A549 (cell line): Measurements from ENCODE around the gene PRSS57. TPM values are rescaled to one million over a fixed set of nuclear protein-coding genes. Genes with fewer than 3 reads are reported as not detected.
"Not testable (repeated sequence)": the region's sequence is repeated elsewhere in the genome, so short reads cannot be mapped to it uniquely, and the experiment has no call there.

Experiments
- ATAC-seq, 2 experiments: fragments of 200-7000 bp in 1 of 2; fragments of >200 bp in 1 of 2; cut with Nextera tagmentation in 1 of 2; cut with Tn5 transposase in 1 of 2; 3 replicates each; pipeline versions ENCODE4 v1.8.0 to v1.9.1; 2018 to 2020; ENCODE audit warnings: mild to moderate bottlenecking in 1 of 2, moderate library complexity in 1 of 2
- CTCF ChIA-PET: fragments of 300-600 bp; sonication (Branson Sonifier 250); formaldehyde crosslinking; extraction: SDS; loops from one replicate; lab custom pipeline; 2021; ENCODE audit warnings: antibody characterized with exemption, inconsistent platforms; lab: Yijun Ruan, JAX
- POLR2A ChIA-PET: fragments of 350-600 bp; formaldehyde crosslinking; extraction: SDS; loops from one replicate; lab custom pipeline; 2021; ENCODE audit warnings: antibody characterized with exemption, inconsistent platforms; lab: Yijun Ruan, JAX
- DNase-seq, 2 experiments: peaks; one replicate each; pipeline versions ENCODE4 v3.0.0 to v3.0.0-alpha.2; 2011 to 2016; ENCODE audit warnings: low read depth in 1 of 2, low spot score in 1 of 2
- FAIRE-seq: peaks from 2 replicates; lab custom pipeline; 2011; peaks lifted over from hg19 to GRCh38; lab: Jason Lieb, UNC
- H3K27ac ChIP-seq, 2 experiments: fragments of >200 bp; sonication (Bioruptor Twin); formaldehyde crosslinking; 3 replicates each; pipeline ENCODE4 v1.5.1; 2016 to 2017
- H3K4me1 ChIP-seq: fragments of >200 bp; sonication (Bioruptor Twin); formaldehyde crosslinking; 3 replicates; pipeline ENCODE4 v1.6.1; 2016
- H3K4me2 ChIP-seq: fragments of >200 bp; sonication (Bioruptor Twin); formaldehyde crosslinking; 3 replicates; pipeline ENCODE4 v1.6.1; 2016
- H3K4me3 ChIP-seq: fragments of >200 bp; sonication (Bioruptor Twin); formaldehyde crosslinking; 3 replicates; pipeline ENCODE4 v1.5.1; 2016
- H3K9me3 ChIP-seq: fragments of >200 bp; sonication (Bioruptor Twin); formaldehyde crosslinking; 3 replicates; pipeline ENCODE4 v1.6.1; 2016
- CBX2 ChIP-seq: fragments of 200-600 bp; sonication (generic); IDR thresholded peaks from 2 replicates; pipeline ENCODE4 v1.6.1; 2016; ENCODE audit warnings: low read depth, mild to moderate bottlenecking, borderline replicate concordance
- FOXS1 ChIP-seq: fragments of 250-450 bp; sonication (Bioruptor Pico); IDR thresholded peaks from 2 replicates; pipeline ENCODE4 v1.5.0; 2020; ENCODE audit warnings: mild to moderate bottlenecking, moderate library complexity
- PHF8 ChIP-seq: fragments of 200-600 bp; sonication (generic); IDR thresholded peaks from 2 replicates; pipeline ENCODE4 v1.6.1; 2016; ENCODE audit warnings: low read depth, mild to moderate bottlenecking, antibody characterized with exemption, moderate library complexity, borderline replicate concordance
- POLR2AphosphoS2 ChIP-seq: conservative IDR thresholded peaks from 2 replicates; pipeline ENCODE4 v1.6.1; 2012; ENCODE audit warnings: low read length, improper control_type of control experiment, inconsistent platforms
- RNF2 ChIP-seq: fragments of 200-600 bp; sonication (generic); IDR thresholded peaks from 2 replicates; pipeline ENCODE4 v1.6.1; 2016; ENCODE audit warnings: low read depth, mild to moderate bottlenecking, antibody characterized with exemption, moderate library complexity, borderline replicate concordance
- ZFP36 ChIP-seq: fragments of 450-650 bp; IDR thresholded peaks from 2 replicates; pipeline ENCODE4 v1.6.1; 2014; ENCODE audit warnings: borderline replicate concordance; ENCODE audit not compliant: partially characterized antibody
- WGBS: methylation state at CpG from one replicate; pipeline ENCODE4 v1.1.6; 2017; ENCODE audit errors: missing lambda C conversion rate; 5-methylcytosine and 5-hydroxymethylcytosine counted together
- polyA plus RNA-seq, 4 experiments: library from polyadenylated mRNA; depleted of rRNA in 3 of 4; stranded (reverse); fragments of >200 nt; fragmentation: RNase III in 1 of 4; extraction: RNeasy Plus Mini Kit Qiagen cat#74134 plus additional on column Dnase treatment in 1 of 4; gene quantifications; 2 replicates in 3 of 4; 3 replicates in 1 of 4; pipeline ENCODE4 v1.2.3, GENCODE V29; 2011 to 2017

PRSS57 gene
- polyA plus RNA-seq, 2 of the 4 experiments (the other 2 are of a cell fraction) = 0.10 TPM; not detected in 1

DNA sequence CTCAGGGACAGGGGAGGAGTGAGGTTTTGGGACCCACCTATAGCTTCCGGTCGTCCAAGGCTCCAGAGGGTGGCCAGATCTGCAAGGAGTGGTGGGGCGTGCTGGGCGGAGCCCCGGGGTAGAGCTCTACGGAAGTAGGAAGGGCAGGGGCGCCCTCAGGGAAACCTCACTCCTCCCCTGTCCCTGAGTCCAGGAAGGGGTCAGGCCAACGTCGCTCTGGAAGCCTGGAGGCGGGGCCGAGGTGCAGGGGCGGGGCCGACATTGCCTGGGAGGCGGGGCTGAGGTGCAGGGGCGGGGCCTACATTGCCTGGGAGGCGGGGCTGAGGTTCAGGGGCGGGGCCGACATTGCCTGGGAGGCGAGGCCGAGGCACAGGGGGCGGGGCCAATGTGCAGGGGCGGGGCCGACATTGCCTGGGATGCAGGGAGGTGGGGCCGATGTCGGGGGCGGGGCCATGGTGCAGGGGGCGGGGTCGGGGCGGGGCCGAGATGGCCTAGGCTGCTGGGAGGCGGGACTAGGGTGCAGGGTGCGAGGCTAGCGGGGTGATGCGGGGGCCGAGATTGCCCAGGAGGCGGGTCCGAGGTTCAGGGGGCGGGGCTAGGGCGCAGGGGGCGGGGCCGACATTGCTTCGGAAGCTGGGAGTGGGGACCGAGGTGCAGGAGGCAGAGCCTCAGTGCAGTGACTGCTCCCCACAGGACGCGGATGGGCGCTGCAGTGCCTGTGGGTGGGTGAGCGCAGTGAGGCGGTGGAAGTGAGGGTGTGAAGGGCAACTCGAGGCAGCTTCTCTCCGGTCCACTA is 8.6 kb upstream of the PRSS57 start:
- H3K4me2 ChIP-seq = peak overlapping the region; percentile 64

DNA sequence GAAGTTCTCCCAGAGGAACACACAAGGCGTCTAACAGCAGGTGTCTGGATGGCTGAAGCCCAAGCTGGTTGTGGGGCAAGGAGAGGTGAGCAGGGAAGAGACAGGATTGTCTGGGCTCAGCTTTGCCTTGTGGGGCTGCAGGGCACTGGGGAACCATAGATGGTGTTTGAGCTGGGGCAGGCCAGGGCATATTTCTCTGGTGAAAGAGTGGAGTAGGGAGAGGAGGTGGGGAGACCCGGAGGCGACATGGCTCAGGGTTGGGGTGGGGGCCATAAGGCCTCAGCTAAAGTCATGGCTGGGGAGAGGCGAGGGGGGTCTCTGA is 8.0 kb upstream of the PRSS57 start:
- no peak for DNase-seq
- ATAC-seq = peak in 1 of 2 experiments; percentile 33; a peak in 3 of 6 replicates
- H3K4me2 ChIP-seq = peak overlapping the region; percentile 64
- 54% methylated on average over 2 of the region's 4 CpGs for WGBS
- H3K4me3 ChIP-seq = peak overlapping the region; percentile 34; the same call in 1 of the 3 replicates
- 0 out of 3 replicates have a peak, but pooled peaks cover 4% of the 10 kb centered on the region for H3K4me1 ChIP-seq
- peak overlapping the region; percentile 56 to 80; a peak in 3 of 6 replicates for H3K27ac ChIP-seq
- TF ChIP-seq POLR2AphosphoS2 (no peak), ZFP36 (peak; percentile 40)
- H3K9me3 ChIP-seq = no peaks in the 10 kb centered on the region
- ChIA-PET CTCF (interaction anchor here (1.0 to 2.1 kb wide), 2 partner anchors 38 to 67 kb away, joined by 3 to 6 read pairs; no protein-coding TSS in a partner anchor), POLR2A (interaction anchor here (1.2 to 2.2 kb wide), 3 partner anchors 17 to 26 kb away, joined by 5 read pairs; no protein-coding TSS in a partner anchor)
- FAIRE-seq = no peak

More for the DNA sequence above, 8.6 kb upstream of the PRSS57 start:
- DNase-seq (peak; percentile 33 to 85), FAIRE-seq (no peak), ATAC-seq (peak; percentile 83 to 92)
- POLR2A ChIA-PET = interaction anchor here (1.2 to 2.2 kb wide), 3 partner anchors 18 to 26 kb away, joined by 5 read pairs; no protein-coding TSS in a partner anchor
- Histone ChIP-seq H3K27ac (peak overlapping the region; percentile 56 to 80; a peak in 3 of 6 replicates), H3K4me3 (peak overlapping the region; percentile 34; the same call in 1 of the 3 replicates), H3K9me3 (no peaks in the 10 kb centered on the region), H3K4me1 (0 out of 3 replicates have a peak, but pooled peaks cover 6% of the 10 kb centered on the region)
- CTCF ChIA-PET = interaction anchor here (1.0 to 2.1 kb wide), 2 partner anchors 38 to 66 kb away, joined by 3 to 6 read pairs; no protein-coding TSS in a partner anchor
- WGBS = 55% methylated on average over 13 of the region's 50 CpGs
- TF ChIP-seq CBX2 = no peak
- no peak for TF ChIP-seq FOXS1 (CRISPR knock-in tag)
- TF ChIP-seq PHF8 = no peak
- no peak for TF ChIP-seq RNF2
- TF ChIP-seq ZFP36 = no peak

DNA sequence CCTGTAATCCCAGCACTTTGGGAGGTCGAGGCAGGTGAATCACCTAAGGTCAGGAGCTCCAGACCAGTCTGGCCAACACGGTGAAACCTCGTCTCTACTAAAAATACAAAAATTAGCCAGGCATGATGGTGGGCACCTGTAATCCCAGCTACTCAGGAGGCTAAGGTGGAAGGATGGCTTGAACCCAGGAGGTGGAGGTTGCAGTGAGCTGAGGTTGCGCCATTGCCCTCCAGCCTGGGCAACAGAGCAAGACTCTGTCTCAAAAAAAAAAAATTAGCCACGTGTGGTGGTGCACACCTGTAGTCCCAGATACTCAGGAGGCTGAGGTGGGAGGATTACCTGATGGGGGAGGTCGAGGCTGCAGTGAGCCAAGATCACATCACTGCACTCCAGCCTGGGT is 7.6 kb upstream of the PRSS57 start:
- ChIA-PET POLR2A (interaction anchor here (0.7 to 2.2 kb wide), 3 partner anchors 17 to 40 kb away, joined by 3 to 5 read pairs (median 5); partner anchors contain the start of gene RNF126), CTCF (interaction anchor here (0.6 to 2.1 kb wide), 3 partner anchors 39 to 82 kb away, joined by 3 to 6 read pairs (median 3); no protein-coding TSS in a partner anchor)
- 72% methylated on average over 6 of the region's 6 CpGs for WGBS
- not testable (repeated sequence) for ATAC-seq, H3K9me3 ChIP-seq, H3K4me1 ChIP-seq, DNase-seq, FAIRE-seq
- 0 out of 3 replicates have a peak overlapping the region, but pooled peaks have one; percentile 34 for H3K4me3 ChIP-seq
- H3K27ac ChIP-seq = peak overlapping the region in 1 of 2 experiments; percentile 80; a peak in 3 of 6 replicates
- H3K4me2 ChIP-seq = peak overlapping the region; percentile 64

DNA sequence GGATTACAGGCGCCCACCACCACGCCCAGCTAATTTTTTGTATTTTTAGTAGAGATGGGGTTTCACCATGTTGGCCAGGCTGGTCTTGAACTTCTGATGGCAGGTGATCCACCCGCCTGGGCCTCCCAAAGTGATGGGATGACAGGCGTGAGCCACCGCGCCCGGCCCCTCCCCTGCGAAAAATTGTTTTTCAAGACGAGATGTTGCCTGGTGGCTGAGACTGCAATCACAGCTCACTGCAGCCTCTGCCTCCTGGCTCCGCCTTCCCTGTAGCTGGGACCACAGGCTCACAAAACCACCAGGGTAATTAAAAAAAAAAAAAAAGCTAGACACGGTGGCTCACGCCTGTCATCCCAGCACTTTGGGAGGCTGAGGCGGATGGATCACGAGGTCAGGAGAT is 4.6 kb upstream of the PRSS57 start:
- not testable (repeated sequence) for H3K4me1 ChIP-seq, DNase-seq, ATAC-seq, H3K4me3 ChIP-seq, FAIRE-seq, H3K4me2 ChIP-seq, H3K27ac ChIP-seq, H3K9me3 ChIP-seq
- ChIA-PET CTCF (interaction anchor here (1.0 to 1.4 kb wide), 3 partner anchors 21 to 31 kb away, joined by 3 read pairs; no protein-coding TSS in a partner anchor), POLR2A (interaction anchor here (0.5 kb wide), 1 partner anchor 53 kb away, joined by 3 read pairs; no protein-coding TSS in a partner anchor)
- 73% methylated on average over 7 of the region's 14 CpGs for WGBS

DNA sequence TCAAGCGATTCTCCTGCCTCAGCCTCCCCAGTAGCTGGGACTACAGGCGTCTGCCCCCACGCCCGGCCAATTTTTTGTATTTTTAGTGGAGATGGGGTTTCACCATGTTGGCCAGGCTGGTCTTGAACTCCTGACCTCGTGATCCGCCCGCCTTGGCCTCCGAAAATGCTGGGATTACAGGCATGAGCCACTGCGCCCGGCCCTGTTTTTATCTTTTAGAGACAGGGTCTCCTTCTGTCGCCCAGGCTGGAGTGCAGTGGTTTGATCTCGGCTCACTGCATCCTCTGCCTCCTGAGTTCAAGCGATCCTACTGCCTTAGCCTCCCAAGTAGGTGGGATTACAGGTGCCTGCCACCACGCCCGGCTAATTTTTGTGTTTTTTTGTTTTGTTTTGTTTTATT is 3.3 kb upstream of the PRSS57 start:
- 83% methylated on average over 11 of the region's 15 CpGs for WGBS

More for the DNA sequence above, 3.3 kb upstream of the PRSS57 start:
- H3K9me3 ChIP-seq, FAIRE-seq, H3K4me2 ChIP-seq, DNase-seq, H3K4me1 ChIP-seq, ATAC-seq, H3K27ac ChIP-seq, H3K4me3 ChIP-seq: not testable (repeated sequence)
- POLR2A ChIA-PET = interaction anchor here (0.6 kb wide), 2 partner anchors 53 to 121 kb away, joined by 3 read pairs; no protein-coding TSS in a partner anchor
- CTCF ChIA-PET = interaction anchor here (0.9 to 1.2 kb wide), 2 partner anchors 32 to 36 kb away, joined by 3 to 4 read pairs; no protein-coding TSS in a partner anchor
